DOHH2 (cell line): Measurements from ENCODE around the gene CHRNB1.

Source experiments
- H3F3A ChIP-seq: fragments of 200-600 bp; sonication (generic), shearing (Covaris generic); 2 replicates; pipeline ENCODE4 v1.6.0; 2016; ENCODE audit warnings: antibody characterized with exemption, mild to moderate bottlenecking; ENCODE audit not compliant: control insufficient read depth, insufficient read depth
- H3K27ac ChIP-seq: fragments of 200-600 bp; sonication (generic); 2 replicates; pipeline ENCODE4 v1.5.1; 2014; ENCODE audit warnings: low read depth, mild to moderate bottlenecking, low read length, moderate library complexity
- H3K27me3 ChIP-seq: fragments of 200-600 bp; sonication (generic); 2 replicates; pipeline ENCODE4 v1.6.1; 2014; ENCODE audit warnings: mild to moderate bottlenecking, low read length, mixed read lengths; ENCODE audit not compliant: control insufficient read depth
- H3K36me3 ChIP-seq: fragments of 200-600 bp; sonication (generic); 2 replicates; pipeline ENCODE4 v1.6.1; 2014; ENCODE audit warnings: mild to moderate bottlenecking, low read length, moderate library complexity, mixed read lengths; ENCODE audit not compliant: control insufficient read depth
- H3K4me1 ChIP-seq: fragments of 200-600 bp; sonication (generic); 2 replicates; pipeline ENCODE4 v1.6.1; 2014; ENCODE audit warnings: mild to moderate bottlenecking, low read length, mixed read lengths; ENCODE audit not compliant: control insufficient read depth
- H3K4me2 ChIP-seq: fragments of 200-600 bp; sonication (generic); 2 replicates; pipeline ENCODE4 v1.6.0; 2014; ENCODE audit warnings: mild to moderate bottlenecking, low read length, moderate library complexity
- H3K4me3 ChIP-seq: fragments of 200-600 bp; sonication (generic); 2 replicates; pipeline ENCODE4 v1.5.1; 2014; ENCODE audit warnings: mild to moderate bottlenecking, low read length, mixed read lengths
- H3K79me2 ChIP-seq: fragments of 200-600 bp; sonication (generic); 2 replicates; pipeline ENCODE4 v1.6.1; 2014; ENCODE audit warnings: mild to moderate bottlenecking, low read length, mixed read lengths; ENCODE audit not compliant: control insufficient read depth
- H3K9me2 ChIP-seq: fragments of 200-600 bp; sonication (generic); replicated peaks from 2 replicates; pipeline ENCODE4 v1.6.1; 2014; ENCODE audit warnings: mild to moderate bottlenecking, low read length, mixed read lengths; ENCODE audit not compliant: control insufficient read depth
- H3K9me3 ChIP-seq: fragments of 200-600 bp; sonication (generic); 2 replicates; pipeline ENCODE4 v1.6.1; 2014; ENCODE audit warnings: antibody characterized with exemption, low read length, mixed read lengths; ENCODE audit not compliant: control insufficient read depth, insufficient read depth
- H4K20me1 ChIP-seq: fragments of 200-600 bp; sonication (generic); 2 replicates; pipeline ENCODE4 v1.6.0; 2014; ENCODE audit warnings: low read depth, mild to moderate bottlenecking, antibody characterized with exemption, low read length, moderate library complexity; ENCODE audit not compliant: control insufficient read depth, insufficient read depth
- CTCF ChIP-seq: fragments of 200-600 bp; sonication (generic); IDR thresholded peaks from one replicate; pipeline ENCODE4 v1.5.1; 2014; ENCODE audit warnings: antibody characterized with exemption, mild to moderate bottlenecking, low read depth, low read length; ENCODE audit not compliant: poor library complexity, severe bottlenecking
- EZH2phosphoT487 ChIP-seq: fragments of 200-600 bp; sonication (generic); IDR thresholded peaks from 2 replicates; pipeline ENCODE4 v1.6.1; 2017; ENCODE audit warnings: borderline replicate concordance, mild to moderate bottlenecking, antibody characterized with exemption, low read length, moderate library complexity, mixed read lengths

The CHRNB1 gene

GRCh38 chr17:7407082-7407481 is 37.8 kb upstream of the CHRNB1 start:
- TF ChIP-seq EZH2phosphoT487, result no peak
- TF ChIP-seq CTCF, result no peak
- Histone ChIP-seq H3K79me2 (peaks cover 9% of the 10 kb centered on the region), H3K4me2 (no peak overlapping the region), H3K4me1 (peaks cover 11% of the 10 kb centered on the region), H3K27ac (no peak overlapping the region), H3K27me3 (no peaks in the 10 kb centered on the region), H3K36me3 (0 out of 2 replicates have a peak, but pooled peaks cover 4% of the 10 kb centered on the region), H3K9me2 (no peaks in the 10 kb centered on the region), H3F3A (no peaks in the 10 kb centered on the region), H3K9me3 (no peaks in the 10 kb centered on the region), H4K20me1 (no peaks in the 10 kb centered on the region), H3K4me3 (no peak overlapping the region)

- H3K27me3 ChIP-seq, result no peaks in the 10 kb centered on the region
- H3K4me2 ChIP-seq, result no peak within 1 kb of the TSS
- H3K36me3 ChIP-seq, result 0 out of 2 replicates have a peak, but pooled peaks cover 4% of the 10 kb centered on the region
- H4K20me1 ChIP-seq, result no peaks in the 10 kb centered on the region
- H3K4me3 ChIP-seq, result no peak within 1 kb of the TSS
- 0 out of 2 replicates have a peak, but pooled peaks cover 2% of the 10 kb centered on the region for H3F3A ChIP-seq
- H3K9me3 ChIP-seq, result no peaks in the 10 kb centered on the region
- no peaks in the 10 kb centered on the region for H3K9me2 ChIP-seq
- peaks cover 10% of the 10 kb centered on the region for H3K4me1 ChIP-seq
- H3K79me2 ChIP-seq, result peaks cover 9% of the 10 kb centered on the region
- H3K27ac ChIP-seq, result no peak within 1 kb of the TSS
- no peak for TF ChIP-seq CTCF
Measured at GRCh38 chr17:7407485-7408251, 37.2 kb upstream of the CHRNB1 start, which contains the start of gene NLGN2. TSS of gene NLGN2 (plus strand) at chr17:7407845. CDS start at chr17:7408256, 411 bp downstream.

- Histone ChIP-seq H3F3A (0 out of 2 replicates have a peak, but pooled peaks cover 2% of the 10 kb centered on the region), H3K79me2 (peaks cover 2% of the 10 kb centered on the region), H3K9me2 (no peaks in the 10 kb centered on the region), H3K9me3 (no peaks in the 10 kb centered on the region), H3K4me1 (peaks cover 4% of the 10 kb centered on the region), H3K27ac (no peak overlapping the region), H3K4me3 (no peak overlapping the region), H4K20me1 (no peaks in the 10 kb centered on the region), H3K4me2 (no peak overlapping the region), H3K27me3 (no peaks in the 10 kb centered on the region), H3K36me3 (no peaks in the 10 kb centered on the region)
- TF ChIP-seq EZH2phosphoT487 (no peak), CTCF (no peak)
Measured at GRCh38 chr17:7408252-7408727, 36.6 kb upstream of the CHRNB1 start.
